Activated CD8-positive, alpha-beta memory T cell treated with anti-CD3 and anti-CD28 coated beads, Interleukin-2, amount 50 U/mL, for 24 hours (primary cell): ENCODE measurements around the gene OLFML2B.

ENCODE experiments used
- DNase-seq: peaks from one replicate; pipeline ENCODE4 v3.0.0-alpha.2; 2020; ENCODE audit errors: extremely low read depth

The OLFML2B gene

DNA sequence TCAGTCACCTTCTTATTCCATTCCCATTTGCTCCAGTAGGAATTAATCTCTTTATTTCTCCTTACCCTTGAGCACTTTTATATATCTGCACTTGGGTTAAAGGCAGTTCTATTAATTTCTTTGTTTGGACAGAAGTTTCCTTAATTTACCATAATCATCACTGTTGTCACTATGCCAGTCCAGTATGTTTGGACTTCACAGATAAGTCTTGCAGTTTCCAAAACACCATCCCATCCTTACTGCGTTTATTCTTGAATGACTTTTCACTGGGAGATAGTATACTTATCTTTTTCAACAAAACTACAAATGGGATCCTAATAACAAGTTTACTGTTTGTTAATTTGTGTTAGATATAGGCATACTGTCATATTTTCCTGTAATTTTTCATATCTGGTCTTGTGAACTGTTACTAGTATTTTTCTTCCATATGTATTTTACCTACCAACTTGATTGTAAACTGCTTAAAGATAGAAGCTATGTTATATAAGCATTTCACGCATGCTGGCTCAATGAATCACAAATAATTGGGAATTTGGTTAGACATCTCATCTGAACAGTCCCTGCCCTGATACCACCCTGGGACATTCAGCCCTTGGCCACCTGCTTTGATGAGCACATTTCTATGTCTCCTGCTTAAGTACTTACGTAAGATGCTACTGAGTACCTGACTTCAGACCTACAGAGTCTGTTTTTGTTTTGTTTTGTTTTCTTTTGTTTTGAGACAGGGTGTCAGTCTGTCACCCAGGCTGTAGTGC lies 78.2 kb downstream of the OLFML2B start:
- no peak for DNase-seq

DNA sequence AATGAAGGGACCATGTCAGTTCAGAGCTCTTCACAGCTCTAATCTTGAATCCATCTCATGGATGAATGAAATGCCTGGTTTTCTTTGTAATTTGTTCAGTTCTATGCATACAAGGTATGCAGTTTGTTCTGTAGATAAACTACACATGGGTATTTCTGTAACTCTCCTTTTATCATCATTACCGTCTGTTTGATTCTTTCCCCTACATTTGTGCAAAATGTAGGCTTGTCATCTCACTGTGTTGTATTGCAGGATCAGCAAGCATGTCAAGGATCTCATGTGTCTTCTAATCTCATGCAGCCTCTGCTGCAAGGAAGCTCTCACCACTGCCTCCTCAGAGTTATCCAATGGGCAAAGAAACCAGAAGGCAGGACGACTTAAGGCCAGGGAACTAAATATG lies 79.3 kb downstream of the OLFML2B start:
- no peak for DNase-seq

DNA sequence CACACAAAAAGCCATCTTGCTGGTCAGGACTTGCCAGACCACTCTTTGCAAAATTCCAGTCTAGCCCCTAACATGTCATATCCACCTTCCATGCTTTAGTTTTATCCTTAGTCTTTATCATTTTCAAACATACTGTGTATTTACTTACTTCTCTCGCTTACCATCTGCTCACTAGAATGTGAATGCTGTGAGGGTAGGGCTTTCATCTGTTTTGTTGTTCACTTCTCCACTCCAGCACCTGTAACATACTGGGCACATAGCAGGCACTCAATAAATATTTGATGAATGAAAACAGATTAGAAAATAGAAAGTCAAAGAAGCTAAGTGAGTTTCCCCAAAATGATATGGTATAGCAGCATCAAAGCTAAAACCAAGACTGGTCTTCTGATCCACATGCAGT lies 79.9 kb downstream of the OLFML2B start:
- DNase-seq = no peak

DNA sequence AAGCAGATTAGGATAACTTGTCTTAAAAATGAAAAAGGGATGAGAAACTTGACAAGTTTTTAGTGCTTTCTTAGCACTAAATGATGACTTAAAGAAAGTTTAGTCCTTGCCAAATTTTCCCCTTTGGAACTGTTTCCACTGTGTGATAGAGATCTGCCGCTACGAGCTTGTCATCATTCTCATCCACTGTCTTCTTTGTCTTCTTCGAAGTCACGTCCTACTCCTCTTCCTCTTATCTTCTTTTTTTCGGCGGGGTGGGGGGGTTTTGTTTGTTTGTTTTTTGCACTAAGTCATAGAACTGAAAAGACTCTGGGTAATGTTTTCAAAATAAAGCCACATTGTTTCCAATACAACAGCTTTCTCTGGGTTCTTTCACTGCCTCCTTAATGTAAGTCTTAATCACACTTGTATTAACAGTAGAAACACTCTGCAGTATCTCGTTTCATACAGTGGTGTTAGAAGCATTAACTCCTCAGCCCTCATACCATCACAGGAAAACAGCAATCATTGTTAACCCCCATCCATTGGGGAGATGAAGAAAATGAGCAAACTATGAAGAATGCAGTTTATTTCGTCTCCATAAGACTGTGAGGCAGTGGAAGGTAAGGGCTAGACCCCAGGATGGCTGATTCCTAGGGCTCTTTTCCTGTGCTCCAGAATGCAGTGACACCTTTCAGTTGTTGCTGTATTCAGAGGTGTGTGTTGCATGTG lies 81.8 kb downstream of the OLFML2B start:
- DNase-seq = no peak

DNA sequence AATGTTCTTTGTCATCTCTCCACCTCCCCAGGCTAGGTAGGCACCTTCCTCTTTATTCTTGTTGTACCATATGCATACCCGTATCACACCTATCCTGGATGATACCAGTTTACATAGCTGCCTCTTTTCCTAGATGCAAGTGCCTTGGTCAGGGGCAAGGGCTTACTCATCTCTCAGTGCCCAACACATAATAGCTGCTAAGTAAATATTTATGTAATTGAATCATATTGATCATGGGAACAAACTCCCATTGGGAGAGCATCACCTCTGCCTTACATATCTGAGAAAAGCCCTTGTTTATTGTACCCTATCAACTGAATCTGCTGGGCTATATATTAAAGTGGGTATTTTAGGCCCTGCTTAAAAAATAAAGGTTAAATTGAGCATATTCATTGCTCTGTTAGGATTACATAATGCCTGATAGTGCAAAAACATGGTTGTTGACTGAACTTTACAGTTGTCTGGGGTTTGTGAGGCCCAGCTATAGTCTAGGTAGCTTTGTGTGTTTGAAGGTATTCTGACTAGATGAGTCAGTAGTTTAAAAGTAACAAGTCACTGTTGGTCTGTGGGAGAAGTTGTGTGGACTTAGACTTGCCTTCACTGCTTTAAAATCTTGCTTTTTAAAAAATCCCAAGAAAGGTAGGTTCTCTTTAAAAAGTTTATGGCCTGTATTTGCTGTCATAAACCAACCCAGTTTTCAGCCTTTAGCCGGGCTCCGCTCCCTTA lies 82.6 kb downstream of the OLFML2B start:
- DNase-seq = no peak

DNA sequence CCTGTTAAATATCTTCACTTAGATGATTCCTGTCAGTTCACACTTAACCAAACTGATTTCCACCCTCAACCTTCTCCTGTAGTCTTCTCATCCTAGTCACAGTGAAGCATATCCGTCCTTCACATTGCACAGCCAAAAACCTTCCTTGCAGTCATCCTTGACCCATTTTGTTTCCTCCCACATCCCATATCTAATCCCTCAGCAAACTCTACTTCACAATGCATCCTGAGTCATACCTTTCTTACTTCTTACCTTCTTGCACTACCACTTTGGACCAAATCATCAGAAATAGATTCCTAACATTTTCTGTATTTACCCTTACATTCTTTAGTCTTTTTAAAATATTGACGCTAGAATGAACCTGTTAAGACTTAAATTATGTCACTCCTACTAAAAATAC lies 86.9 kb downstream of the OLFML2B start:
- DNase-seq = no peak

DNA sequence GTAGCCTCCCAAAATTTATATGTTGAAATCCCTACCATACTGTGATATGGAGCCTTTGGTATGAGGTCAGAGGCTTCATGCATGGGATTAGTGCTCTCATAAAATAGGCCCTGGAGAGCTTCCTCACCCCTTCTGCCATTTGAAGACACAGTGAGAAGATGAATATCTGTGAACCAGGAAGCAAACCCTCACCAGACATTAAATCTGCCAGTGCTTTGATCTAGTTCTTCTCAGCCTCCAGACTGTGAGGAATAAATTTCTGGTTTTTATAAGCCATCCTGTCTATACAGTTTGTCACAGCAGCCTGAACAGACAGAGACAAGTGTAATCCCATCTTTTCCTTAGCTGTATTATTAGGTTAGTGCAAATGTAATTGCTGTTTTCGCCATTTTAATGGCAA lies 88.4 kb downstream of the OLFML2B start:
- no peak for DNase-seq

DNA sequence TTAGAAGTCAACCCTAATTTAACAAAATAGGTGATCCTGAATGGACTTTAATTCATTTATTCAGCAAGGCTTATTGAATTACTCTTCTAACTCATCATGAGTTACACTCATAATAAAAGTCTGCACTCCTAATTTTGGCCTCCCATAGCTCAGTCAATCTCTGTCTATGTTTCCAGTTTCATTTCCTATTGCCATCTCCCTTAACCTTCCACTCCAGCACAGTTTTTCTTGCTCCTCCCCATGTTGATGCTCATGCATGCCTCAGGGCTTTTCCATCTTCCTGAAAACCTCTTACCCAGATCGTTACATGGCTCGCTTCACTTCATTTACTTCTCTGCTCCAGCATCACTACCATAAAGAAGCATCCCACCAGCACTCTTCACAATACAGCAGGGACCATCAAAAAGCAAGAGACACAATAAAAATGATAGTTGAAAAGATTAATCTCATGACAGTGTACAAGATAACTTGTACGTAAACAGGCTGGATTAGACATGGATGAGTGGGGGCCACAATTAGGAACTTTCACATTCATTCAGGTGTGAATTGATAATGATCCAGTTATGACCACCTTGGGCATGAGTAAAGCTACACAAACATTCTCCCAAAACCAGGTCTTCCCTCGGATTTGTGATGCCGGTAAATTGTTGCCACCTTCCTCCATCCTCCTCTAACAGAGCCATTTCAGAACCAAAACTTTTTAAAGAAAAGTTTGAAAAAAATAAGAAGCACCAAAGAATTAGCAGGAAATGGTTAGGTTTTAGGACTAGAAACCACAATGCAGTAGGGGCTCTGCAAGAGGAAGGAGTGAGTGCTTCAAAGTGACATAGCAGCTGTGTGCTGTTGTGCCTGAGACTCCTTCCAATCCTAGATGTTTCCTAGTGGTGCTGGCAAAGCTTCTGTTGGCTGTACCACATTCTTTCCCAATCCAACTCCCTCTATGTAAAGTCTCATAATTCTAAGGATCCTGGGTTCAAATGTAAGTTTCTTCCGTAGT lies 89.8 kb downstream of the OLFML2B start:
- no peak for DNase-seq
